HG02759 (cell line): ENCODE measurements around the gene SLC25A21.
"Not testable (repeated sequence)": the region's sequence is repeated elsewhere in the genome, so short reads cannot be mapped to it uniquely, and the experiment has no call there.

Experiments used
- ATAC-seq: cut with Tn5 transposase; IDR thresholded peaks from one replicate; pipeline ENCODE4 v1.9.1; 2021; ENCODE audit warnings: mild to moderate bottlenecking, moderate library complexity; ENCODE audit not compliant: unreplicated experiment

The SLC25A21 gene

GRCh38 chr14:36726128-36726527 lies 446.3 kb downstream of the SLC25A21 start:
- no peak for ATAC-seq

GRCh38 chr14:36724162-36724561 lies 448.2 kb downstream of the SLC25A21 start:
- ATAC-seq: no peak

DNA sequence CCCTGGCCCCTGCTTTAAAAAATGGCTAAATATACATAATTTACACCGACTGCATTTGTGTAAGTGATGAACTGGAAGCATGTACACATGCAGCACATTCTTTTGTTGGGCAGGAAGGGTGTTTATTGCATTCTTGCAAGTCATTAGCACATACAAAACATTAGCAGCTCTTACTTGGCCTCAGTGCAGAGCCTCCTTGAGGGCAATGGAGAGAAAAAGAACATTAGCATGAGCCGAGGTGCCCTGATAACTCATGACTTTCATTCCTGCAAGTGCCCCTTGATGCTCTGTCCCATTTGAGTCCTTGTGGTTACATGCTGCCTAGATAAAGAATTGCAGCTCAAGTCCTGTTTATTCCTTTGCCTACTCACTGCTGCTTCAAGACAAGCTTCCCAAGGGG lies 448.9 kb downstream of the SLC25A21 start:
- no peak for ATAC-seq

DNA sequence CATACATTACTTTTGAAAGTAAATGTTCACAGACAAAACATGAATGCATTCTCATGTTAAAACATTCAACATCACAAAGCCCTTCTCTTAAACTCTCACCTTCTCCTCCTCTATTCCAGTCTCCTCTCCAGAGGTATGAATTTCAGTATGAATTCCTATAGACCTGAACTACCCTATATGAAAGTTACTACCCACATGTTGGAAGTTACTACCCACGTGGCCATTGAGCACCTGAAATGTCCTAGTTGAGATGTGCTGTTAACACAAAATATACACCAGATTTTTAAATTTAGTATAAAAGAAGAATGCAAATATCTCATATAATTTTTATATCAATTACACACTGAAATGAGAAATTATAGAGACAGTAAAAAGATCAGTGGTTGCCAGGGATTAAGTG lies 450.5 kb downstream of the SLC25A21 start:
- ATAC-seq: no peak

DNA sequence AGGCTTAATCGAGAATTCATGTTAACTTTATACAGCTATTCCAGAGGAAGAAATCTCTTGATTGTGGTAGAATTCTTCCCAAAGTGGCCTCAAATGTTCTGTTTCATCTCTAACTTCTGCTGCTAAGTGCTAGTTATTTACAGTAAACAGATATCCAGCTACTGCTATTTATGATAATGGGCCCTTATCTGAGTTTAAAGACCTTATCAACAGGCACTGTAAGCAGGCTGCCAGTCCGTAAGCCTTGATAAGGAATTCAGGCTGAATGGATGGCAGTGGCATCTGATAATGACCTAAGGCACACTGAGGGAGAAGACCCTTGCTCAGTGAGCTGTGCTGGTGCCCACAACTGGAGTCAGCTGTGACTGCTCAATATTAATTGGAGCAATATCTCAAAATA lies 451.7 kb downstream of the SLC25A21 start:
- ATAC-seq: no peak

GRCh38 chr14:36719823-36720222 lies 452.6 kb downstream of the SLC25A21 start:
- no peak for ATAC-seq

DNA sequence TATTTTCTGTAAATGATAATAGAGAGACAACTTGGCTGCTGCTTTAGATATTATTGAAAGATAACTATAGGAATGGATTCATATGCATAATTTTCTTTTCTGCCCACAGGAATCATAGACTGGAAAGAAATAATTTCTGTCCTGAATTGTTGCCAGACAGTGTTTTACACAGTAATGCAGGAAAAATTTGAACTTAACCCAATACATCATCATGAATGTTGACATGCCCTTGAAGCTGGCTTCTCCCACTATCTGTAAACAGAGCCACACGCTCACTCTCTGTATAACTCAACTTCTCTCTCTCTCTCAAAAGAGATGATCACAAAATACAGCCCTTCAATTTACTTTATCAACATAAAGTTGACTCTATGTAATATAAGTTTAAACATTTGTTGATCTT lies 454.2 kb downstream of the SLC25A21 start:
- no peak for ATAC-seq

DNA sequence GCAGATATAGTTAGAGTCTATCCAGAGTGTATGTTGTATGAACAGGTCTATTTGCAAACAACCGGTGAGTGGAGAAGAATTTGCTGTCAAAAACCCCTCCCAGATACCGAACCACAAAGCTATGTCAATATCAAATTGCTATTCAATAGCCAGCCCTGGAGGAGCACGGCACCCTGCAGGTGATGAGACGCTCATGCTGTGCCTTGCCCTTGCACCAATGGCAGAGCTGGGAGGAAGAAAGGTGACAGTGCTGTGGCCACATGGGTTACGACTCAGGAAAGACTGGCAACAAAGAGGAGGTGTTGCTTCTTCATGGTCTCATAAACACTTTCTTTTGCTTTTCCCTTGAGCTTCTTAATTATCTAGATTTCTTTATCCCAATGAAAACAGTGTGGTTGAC lies 455.0 kb downstream of the SLC25A21 start:
- ATAC-seq: no peak

DNA sequence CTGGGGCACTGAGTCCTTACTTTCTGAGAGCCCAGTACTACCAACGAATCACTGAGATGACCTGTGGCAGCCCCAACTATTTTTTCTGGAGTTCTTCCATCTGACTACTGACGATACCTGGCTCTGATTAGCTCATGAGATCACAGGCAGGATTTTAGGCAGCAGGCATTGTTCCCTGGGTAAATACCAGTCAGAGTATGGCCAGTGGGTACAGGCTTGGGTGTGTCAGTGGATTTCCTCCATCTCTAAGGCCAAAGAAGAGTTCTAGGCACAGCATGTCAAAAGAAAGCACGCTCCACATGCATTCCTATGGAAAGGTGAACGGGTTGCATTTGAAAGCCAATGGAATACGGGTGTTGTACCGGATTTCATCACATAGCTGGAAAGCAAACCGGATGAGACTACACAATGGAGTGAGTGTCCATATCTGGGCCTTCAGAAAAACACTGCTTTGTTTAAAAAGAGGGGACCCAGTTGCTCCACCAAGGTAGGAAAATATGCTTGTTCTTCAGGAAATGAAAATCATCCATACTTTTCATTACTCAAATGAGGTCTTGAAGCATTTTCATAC lies 455.7 kb downstream of the SLC25A21 start:
- ATAC-seq: no peak

DNA sequence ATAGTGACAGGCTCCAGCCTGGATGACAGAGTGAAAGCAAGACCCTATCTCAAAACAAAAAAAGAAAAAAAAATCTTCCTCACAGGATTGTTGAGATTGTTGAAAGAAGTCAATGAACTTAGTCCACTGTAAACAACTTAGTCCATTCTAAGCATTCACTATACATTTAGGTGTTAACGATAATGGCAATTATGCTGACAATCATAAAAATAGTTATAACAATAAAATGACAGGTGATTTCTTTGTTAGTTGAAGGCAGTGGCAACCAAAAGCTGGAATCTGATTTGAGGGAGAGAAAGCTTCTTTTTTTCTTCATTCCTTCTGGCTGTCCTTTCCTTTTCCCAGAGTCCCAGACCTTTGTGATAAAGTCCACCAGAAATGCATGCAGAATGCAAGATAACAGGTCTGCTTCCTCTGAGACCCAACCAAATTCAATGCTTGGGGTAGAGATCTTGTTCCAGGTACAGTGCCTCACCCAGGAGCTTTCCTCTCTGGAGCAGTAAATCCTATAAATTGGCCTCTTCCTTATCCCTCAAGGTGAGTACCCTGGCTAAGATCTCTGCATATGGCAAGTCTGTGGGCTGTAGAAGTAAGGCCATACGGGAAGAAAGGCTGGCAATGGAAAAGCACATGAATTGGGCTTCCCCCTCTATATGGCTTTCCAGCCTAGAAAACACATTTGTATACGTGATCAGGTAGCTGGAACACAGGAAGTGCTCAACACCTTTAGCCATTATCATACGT lies 458.3 kb downstream of the SLC25A21 start:
- ATAC-seq: no peak

DNA sequence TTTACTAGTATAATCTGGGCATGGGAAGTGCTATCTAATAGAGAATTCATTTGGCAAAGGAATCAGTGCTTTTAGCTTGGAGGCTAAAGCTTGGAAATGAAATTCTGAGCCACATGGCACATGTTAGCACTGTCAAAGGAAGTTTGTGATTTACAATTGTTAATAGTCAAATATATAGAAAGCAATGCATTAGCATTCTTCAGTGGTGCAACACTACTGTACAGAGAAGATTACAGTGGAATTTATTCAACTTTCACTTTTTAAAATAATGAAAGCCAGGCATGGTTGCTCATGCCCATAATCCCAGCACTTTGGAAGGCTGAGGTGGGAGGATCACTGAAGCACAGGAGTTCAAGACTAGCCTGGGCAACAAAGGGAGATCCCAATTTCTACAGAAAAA lies 464.8 kb downstream of the SLC25A21 start:
- no peak for ATAC-seq

DNA sequence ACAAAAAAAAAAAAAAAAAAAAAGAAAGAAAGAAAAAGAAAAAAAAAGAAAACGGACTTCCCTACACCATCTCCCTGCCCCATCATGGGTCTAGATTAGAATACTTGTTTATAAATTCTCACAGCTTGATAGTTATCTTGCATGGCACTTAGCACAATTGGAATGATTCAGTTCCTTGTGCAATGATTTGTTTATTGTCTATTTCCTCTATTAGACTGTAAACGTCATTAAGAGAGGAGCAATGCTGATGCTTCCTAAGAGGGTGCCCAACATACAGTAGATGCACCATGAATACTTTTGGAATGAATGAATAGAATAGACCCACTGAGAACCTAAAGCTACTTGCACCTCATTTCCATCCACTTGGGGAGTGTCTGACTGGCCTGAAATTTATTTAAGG lies 469.9 kb downstream of the SLC25A21 start:
- no peak for ATAC-seq

- ATAC-seq: no peak
These were observed 471.3 kb downstream of the SLC25A21 start for GRCh38 chr14:36701132-36701531.

DNA sequence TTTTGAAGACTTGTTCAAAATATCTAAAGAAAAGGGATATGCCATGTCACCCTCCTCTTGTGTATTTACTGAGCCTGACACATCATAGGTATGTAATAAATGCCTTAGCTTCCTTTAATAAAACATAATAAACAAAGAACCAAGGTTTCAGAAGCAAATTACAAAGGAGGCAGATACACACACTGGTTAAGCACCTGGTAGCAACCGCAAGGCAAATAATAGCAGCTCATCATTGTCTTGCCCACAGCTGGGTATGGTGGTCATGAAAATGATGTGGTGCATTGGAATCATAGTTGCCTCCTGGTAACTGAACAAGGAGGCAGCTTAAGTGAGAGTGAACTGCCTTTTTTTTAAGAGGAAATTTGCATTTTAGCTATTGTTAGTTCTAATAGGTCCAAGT lies 471.8 kb downstream of the SLC25A21 start:
- no peak for ATAC-seq

- ATAC-seq: not testable (repeated sequence)
These were observed 473.0 kb downstream of the SLC25A21 start for GRCh38 chr14:36699420-36699819.

DNA sequence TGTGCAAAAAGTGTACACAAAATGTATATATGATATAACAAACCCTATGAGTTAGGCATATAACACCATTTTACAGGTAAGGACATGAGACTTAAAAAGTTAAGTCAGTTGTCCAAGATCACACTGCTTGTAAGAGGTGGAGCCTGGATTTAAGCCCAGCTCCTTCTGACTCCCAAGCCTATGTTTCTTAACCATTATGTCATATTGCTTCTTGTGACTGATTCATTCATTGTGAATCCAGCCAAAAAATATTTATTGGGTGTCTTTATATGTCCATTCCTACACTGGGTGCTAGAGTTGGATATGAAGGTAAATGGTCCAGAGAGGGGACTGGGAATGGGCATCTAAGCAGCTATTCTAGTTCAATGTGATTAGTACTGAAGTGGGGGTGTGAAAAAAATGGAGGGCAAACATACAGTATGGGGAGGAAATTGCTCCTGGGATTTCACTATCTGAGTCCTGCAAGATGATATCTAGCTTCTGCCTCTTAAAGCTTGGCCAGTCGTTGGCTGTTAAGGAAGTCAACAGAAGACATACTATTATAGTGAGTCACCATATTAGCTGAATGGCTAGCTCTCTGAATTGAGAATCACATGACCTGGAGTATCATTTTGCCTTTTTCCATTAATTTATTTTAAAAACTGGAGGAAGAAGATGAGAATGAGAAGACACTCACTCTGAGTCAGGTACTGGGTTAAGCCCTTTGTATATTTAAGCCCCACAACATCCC lies 481.9 kb downstream of the SLC25A21 start:
- no peak for ATAC-seq

- ATAC-seq: no peak
These were observed 487.5 kb downstream of the SLC25A21 start for GRCh38 chr14:36684946-36685345.

- ATAC-seq: no peak
These were observed 489.2 kb downstream of the SLC25A21 start for GRCh38 chr14:36683083-36683724.

DNA sequence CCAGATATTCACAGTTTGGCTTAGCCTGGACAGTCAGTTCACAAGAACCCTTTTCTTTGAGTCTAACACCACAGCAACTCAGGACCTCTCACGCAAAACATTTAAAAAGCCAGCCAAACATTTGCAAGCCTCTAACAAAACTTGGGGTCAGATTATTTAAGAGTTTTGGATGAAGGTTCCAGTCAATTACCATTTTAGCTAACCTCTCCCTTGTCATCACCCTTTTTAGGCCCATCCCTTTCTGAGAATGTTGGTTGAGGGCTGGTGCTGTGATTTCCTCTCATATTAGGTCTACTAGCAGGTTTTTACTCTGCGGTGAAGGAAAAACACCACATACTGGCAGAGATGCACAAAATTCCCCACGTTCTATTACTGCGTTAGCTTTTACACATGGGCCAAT lies 490.1 kb downstream of the SLC25A21 start:
- no peak for ATAC-seq

DNA sequence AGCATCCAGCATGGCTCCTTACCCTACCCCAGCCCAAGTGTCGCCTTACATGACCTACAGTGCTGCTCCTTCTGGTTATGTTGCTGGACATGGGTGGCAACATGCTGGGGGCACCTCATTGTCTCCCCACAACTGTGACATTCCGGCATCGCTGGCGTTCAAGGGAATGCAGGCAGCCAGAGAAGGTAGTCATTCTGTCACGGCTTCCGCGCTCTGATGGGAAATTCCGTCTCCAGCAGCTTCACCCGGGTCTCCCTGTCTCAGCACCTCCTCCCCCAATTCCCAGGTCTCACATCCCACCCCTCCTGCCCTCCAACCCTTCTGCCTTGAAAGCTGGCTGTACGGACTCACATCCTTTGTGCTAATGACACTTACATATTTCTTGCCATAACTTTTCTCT lies 496.2 kb downstream of the SLC25A21 start:
- ATAC-seq: no peak

GRCh38 chr14:36675581-36675980 lies 496.8 kb downstream of the SLC25A21 start:
- no peak for ATAC-seq

DNA sequence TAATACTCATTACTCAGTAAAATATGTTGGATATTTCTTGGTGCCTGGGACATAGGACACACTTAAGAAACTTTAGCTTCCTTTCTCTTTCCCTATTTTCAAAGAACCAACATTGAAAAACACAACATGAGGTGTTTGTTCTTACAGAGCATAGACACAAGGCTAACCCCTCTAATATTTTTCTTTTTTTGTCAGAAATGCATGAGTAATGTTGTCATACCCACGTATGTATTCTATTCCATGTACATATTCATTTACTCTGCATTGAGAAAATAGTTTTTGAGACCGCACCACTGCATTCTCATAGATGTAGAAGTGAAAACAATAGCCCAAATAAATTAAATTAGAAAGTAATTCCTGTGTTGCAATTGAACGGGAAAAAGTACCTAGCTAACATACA lies 497.7 kb downstream of the SLC25A21 start:
- ATAC-seq: no peak
